ENCODE data around the gene ANGPTL3. TPM values are rescaled to one million over a fixed set of nuclear protein-coding genes. Genes with fewer than 3 reads are reported as not detected.

Gene ANGPTL3
- total RNA-seq, 4 donors from 2014 or later, result 0.32 TPM; not detected in 3

DNA sequence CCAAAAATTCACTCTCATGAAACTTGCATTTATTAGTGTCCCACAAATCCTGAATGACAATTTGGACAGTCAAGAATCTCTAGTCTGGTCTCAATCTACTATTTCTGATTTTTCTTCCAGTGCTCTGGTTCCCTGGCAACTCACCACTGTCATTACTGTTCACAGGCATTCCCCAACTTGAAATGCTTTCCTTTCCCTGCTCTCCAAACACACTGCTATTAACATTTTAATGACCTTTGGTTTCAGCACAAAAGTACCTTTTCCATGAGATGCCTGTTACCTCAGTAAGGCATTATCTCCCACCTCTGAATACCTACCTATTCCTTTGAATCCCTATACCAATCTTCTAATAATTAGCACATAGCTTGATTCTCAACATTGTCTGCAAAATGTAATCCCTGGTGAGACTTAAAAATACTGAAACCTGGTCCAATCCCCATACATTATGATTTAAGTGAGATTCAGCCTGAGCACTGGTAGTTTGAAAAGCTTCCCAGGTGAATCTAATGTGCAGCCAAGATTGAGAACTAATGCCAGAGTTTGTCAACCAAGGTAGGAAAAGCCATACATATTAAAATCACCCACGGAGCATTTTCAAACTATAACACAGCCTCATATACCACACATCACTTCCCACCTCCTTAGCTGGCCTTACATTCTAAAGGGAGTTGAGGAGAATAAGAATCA is 11.7 kb upstream of the ANGPTL3 start:
- Histone ChIP-seq H3K4me1 (no peaks in the 10 kb centered on the region), H3K4me3 (no peak overlapping the region), H3K36me3 (no peaks in the 10 kb centered on the region), H3K27ac (no peak overlapping the region), H3K9me3 (no peaks in the 10 kb centered on the region), H3K27me3 (no peaks in the 10 kb centered on the region)
- DNase-seq (ENCODE audit: low spot score in 2 of 2), result no peak
- TF ChIP-seq CTCF (IDR thresholded peaks at IDR 0.05) (no peak), POLR2A (IDR thresholded peaks at IDR 0.05) (no peak), POLR2AphosphoS5 (IDR thresholded peaks at IDR 0.05) (no peak), EP300 (IDR thresholded peaks at IDR 0.05) (no peak)
- WGBS, result 44% methylated on average over 1 of the region's 1 CpG

DNA sequence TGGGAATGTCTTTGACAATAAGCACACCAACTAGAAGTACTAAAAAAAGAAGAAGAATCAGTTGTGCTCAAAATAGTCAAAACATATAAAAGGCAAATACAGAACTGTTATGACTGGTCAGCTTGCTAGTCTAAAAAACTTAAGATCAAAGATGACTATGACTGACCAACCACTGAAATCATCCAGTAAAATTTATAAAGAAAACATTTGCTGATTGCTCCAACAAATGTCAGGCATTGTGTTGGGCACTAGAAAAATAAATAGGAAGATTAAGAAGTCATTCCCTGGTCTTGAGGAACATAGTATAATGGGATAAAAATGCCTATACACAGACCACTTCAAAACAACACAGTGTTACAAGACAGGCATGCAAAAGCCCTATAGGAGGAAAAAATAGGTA is 9.3 kb upstream of the ANGPTL3 start:
- Histone ChIP-seq H3K4me1 (no peaks in the 10 kb centered on the region), H3K4me3 (no peak overlapping the region), H3K9me3 (no peaks in the 10 kb centered on the region), H3K36me3 (no peaks in the 10 kb centered on the region), H3K27ac (no peak overlapping the region), H3K27me3 (no peaks in the 10 kb centered on the region)
- no peak for DNase-seq (ENCODE audit: low spot score in 2 of 2)
- TF ChIP-seq EP300 (IDR thresholded peaks at IDR 0.05) (no peak), POLR2AphosphoS5 (IDR thresholded peaks at IDR 0.05) (no peak), CTCF (IDR thresholded peaks at IDR 0.05) (no peak), POLR2A (IDR thresholded peaks at IDR 0.05) (no peak)

DNA sequence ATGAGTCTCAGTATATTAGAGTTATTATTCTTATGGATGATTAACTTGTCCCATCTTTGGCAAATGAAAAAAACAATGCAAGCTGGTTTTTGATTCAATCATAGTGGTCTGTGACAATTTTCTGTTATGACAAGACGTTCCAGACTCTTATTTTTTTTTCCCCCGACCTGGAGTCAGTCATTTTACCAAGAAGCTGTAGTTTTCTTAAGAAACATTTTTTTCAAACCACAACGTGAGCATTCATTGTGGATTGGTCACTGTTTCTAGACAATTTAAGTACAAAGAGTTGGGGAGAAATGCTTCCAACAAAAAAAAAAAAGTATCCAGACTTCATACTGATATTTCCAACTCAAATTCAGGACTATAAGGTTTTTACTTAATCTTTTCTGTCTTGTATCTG is 8.0 kb upstream of the ANGPTL3 start:
- Histone ChIP-seq H3K27ac (no peak overlapping the region), H3K36me3 (no peaks in the 10 kb centered on the region), H3K4me3 (no peak overlapping the region), H3K4me1 (no peaks in the 10 kb centered on the region), H3K27me3 (no peaks in the 10 kb centered on the region), H3K9me3 (no peaks in the 10 kb centered on the region)
- TF ChIP-seq POLR2A (IDR thresholded peaks at IDR 0.05) (no peak), CTCF (IDR thresholded peaks at IDR 0.05) (no peak), POLR2AphosphoS5 (IDR thresholded peaks at IDR 0.05) (no peak), EP300 (IDR thresholded peaks at IDR 0.05) (no peak)
- no peak for DNase-seq (ENCODE audit: low spot score in 2 of 2)
- 87% methylated on average over 3 of the region's 3 CpGs for WGBS

DNA sequence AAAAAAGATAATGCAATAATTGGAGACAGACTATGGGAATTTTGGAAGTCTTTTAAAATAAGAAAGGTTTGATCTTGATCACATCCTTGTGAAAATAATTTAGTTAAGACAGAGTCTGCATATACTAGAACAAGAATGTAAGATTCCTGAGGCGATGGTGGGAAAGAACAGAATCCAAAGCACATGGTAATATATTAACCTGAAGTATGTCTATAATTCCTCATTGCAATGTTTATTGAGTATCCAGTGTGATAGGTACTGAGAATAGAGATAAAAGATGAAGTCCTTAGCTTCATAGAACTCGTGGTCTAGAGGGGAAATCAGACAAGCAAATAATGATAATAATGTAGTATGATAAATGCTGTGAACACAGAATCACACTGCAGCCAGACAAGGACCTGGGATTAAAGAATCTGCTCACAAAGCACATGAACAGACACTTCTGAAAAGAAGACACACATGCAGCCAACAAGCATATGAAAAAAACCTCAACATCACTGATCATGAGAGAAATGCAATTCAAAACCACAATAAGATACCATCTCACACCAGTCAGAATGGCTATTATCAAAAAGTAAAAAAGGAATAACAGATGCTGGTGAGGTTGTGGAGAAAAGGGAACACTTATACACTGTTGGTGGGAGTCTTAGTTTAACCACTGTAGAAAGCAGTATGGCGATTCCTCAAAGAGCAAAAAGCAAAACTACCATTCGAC is 6.9 kb upstream of the ANGPTL3 start:
- WGBS, result 94% methylated on average over 4 of the region's 4 CpGs
- H3K9me3 ChIP-seq, result no peaks in the 10 kb centered on the region
- H3K4me1 ChIP-seq, result no peaks in the 10 kb centered on the region
- H3K4me3 ChIP-seq, result no peak overlapping the region
- H3K27ac ChIP-seq, result no peak overlapping the region
- no peaks in the 10 kb centered on the region for H3K27me3 ChIP-seq
- no peaks in the 10 kb centered on the region for H3K36me3 ChIP-seq
- TF ChIP-seq POLR2A (IDR thresholded peaks at IDR 0.05), result no peak
- no peak for TF ChIP-seq POLR2AphosphoS5 (IDR thresholded peaks at IDR 0.05)
- no peak for TF ChIP-seq CTCF (IDR thresholded peaks at IDR 0.05)
- TF ChIP-seq EP300 (IDR thresholded peaks at IDR 0.05), result no peak
- no peak for DNase-seq (ENCODE audit: low spot score in 2 of 2)

DNA sequence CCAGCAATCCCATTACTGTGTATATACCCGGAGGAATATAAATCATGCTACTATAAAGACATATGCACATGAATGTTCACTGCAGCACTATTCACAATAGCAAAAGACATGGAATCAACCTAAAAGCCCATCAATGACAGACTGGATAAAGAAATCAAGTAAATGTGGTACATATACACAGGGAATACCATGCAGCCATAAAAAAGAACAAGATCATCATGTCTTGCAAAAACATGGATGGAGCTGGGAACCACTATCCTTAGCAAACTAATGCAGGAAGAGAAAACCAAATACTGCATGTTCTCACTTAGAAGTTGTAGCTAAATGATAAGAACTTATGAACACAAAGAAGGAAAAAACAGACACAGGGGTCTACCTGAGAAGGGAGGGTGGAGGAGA is 6.4 kb upstream of the ANGPTL3 start:
- no peaks in the 10 kb centered on the region for H3K4me1 ChIP-seq
- TF ChIP-seq POLR2AphosphoS5 (IDR thresholded peaks at IDR 0.05) (no peak), POLR2A (IDR thresholded peaks at IDR 0.05) (no peak), EP300 (IDR thresholded peaks at IDR 0.05) (no peak), CTCF (IDR thresholded peaks at IDR 0.05) (no peak)
- WGBS, result 50% methylated on average over 1 of the region's 1 CpG
- DNase-seq (ENCODE audit: low spot score in 2 of 2), result no peak
- H3K9me3 ChIP-seq, result no peaks in the 10 kb centered on the region
- no peaks in the 10 kb centered on the region for H3K27me3 ChIP-seq
- no peak overlapping the region for H3K27ac ChIP-seq
- no peak overlapping the region for H3K4me3 ChIP-seq
- no peaks in the 10 kb centered on the region for H3K36me3 ChIP-seq

Data from suprapubic skin (tissue), 4 donors.